Measurements from ENCODE around the gene FGF14. TPM values are rescaled to one million over a fixed set of nuclear protein-coding genes. Genes with fewer than 3 reads are reported as not detected.

The FGF14 gene
- total and polyA plus RNA-seq, 2 experiments from 2014 or later = 0.03 TPM; not detected in 1

DNA sequence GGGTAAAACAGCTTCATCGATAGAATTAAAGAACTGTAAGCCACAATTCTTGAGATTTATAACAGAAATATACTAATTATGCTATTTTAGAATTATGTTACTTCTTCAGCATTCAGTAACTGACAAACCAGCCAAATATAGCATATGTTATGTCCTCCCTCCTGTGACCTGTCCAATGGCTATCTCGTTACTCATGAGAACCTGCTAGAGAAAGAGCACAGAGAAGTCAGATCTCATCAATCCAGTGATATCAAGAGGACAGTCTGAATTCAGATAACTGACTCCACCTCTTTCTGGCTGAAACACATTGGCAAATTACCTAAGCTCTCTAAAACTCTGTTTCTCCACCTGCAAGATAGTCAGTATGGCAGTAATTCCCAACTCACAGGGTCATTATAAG, 170.4 kb downstream of the FGF14 start:
- Mint-ChIP-seq H3K4me1 (peaks cover 17% of the 10 kb centered on the region), H3K27me3 (ENCODE audit: insufficient read depth, low read depth, poor library complexity) (no peaks in the 10 kb centered on the region), H3K27ac (no peak overlapping the region), H3K4me3 (no peak overlapping the region), H3K9me3 (no peaks in the 10 kb centered on the region), H3K36me3 (ENCODE audit: low read depth) (no peaks in the 10 kb centered on the region; the same call in 2 of the 3 replicates)
- Histone ChIP-seq H3K4me2 (no peak overlapping the region), H3K36me3 (ENCODE audit: insufficient read depth) (no peaks in the 10 kb centered on the region), H3K27ac (ENCODE audit: low read depth) (no peak overlapping the region), H2AFZ (no peak overlapping the region), H3K27me3 (ENCODE audit: insufficient read depth) (no peaks in the 10 kb centered on the region), H3K9me2 (ENCODE audit: insufficient read depth) (peaks cover 3% of the 10 kb centered on the region; the same call in 1 of the 2 replicates), H3F3A (replicated peaks; ENCODE audit: low read depth) (no peaks in the 10 kb centered on the region), H3K4me1 (ENCODE audit: insufficient read depth) (no peaks in the 10 kb centered on the region; the same call in none of the 2 replicates), H3K4me3 (no peak overlapping the region), H3K79me2 (replicated peaks; ENCODE audit: insufficient read depth) (no peaks in the 10 kb centered on the region), H4K20me1 (replicated peaks; ENCODE audit: insufficient read depth) (no peaks in the 10 kb centered on the region)
- ATAC-seq = no peak
- no peak for TF ChIP-seq ZNF331 (CRISPR knock-in tag; IDR thresholded peaks at IDR 0.05; ENCODE audit: low read depth)
- TF ChIP-seq, protein P1, sequence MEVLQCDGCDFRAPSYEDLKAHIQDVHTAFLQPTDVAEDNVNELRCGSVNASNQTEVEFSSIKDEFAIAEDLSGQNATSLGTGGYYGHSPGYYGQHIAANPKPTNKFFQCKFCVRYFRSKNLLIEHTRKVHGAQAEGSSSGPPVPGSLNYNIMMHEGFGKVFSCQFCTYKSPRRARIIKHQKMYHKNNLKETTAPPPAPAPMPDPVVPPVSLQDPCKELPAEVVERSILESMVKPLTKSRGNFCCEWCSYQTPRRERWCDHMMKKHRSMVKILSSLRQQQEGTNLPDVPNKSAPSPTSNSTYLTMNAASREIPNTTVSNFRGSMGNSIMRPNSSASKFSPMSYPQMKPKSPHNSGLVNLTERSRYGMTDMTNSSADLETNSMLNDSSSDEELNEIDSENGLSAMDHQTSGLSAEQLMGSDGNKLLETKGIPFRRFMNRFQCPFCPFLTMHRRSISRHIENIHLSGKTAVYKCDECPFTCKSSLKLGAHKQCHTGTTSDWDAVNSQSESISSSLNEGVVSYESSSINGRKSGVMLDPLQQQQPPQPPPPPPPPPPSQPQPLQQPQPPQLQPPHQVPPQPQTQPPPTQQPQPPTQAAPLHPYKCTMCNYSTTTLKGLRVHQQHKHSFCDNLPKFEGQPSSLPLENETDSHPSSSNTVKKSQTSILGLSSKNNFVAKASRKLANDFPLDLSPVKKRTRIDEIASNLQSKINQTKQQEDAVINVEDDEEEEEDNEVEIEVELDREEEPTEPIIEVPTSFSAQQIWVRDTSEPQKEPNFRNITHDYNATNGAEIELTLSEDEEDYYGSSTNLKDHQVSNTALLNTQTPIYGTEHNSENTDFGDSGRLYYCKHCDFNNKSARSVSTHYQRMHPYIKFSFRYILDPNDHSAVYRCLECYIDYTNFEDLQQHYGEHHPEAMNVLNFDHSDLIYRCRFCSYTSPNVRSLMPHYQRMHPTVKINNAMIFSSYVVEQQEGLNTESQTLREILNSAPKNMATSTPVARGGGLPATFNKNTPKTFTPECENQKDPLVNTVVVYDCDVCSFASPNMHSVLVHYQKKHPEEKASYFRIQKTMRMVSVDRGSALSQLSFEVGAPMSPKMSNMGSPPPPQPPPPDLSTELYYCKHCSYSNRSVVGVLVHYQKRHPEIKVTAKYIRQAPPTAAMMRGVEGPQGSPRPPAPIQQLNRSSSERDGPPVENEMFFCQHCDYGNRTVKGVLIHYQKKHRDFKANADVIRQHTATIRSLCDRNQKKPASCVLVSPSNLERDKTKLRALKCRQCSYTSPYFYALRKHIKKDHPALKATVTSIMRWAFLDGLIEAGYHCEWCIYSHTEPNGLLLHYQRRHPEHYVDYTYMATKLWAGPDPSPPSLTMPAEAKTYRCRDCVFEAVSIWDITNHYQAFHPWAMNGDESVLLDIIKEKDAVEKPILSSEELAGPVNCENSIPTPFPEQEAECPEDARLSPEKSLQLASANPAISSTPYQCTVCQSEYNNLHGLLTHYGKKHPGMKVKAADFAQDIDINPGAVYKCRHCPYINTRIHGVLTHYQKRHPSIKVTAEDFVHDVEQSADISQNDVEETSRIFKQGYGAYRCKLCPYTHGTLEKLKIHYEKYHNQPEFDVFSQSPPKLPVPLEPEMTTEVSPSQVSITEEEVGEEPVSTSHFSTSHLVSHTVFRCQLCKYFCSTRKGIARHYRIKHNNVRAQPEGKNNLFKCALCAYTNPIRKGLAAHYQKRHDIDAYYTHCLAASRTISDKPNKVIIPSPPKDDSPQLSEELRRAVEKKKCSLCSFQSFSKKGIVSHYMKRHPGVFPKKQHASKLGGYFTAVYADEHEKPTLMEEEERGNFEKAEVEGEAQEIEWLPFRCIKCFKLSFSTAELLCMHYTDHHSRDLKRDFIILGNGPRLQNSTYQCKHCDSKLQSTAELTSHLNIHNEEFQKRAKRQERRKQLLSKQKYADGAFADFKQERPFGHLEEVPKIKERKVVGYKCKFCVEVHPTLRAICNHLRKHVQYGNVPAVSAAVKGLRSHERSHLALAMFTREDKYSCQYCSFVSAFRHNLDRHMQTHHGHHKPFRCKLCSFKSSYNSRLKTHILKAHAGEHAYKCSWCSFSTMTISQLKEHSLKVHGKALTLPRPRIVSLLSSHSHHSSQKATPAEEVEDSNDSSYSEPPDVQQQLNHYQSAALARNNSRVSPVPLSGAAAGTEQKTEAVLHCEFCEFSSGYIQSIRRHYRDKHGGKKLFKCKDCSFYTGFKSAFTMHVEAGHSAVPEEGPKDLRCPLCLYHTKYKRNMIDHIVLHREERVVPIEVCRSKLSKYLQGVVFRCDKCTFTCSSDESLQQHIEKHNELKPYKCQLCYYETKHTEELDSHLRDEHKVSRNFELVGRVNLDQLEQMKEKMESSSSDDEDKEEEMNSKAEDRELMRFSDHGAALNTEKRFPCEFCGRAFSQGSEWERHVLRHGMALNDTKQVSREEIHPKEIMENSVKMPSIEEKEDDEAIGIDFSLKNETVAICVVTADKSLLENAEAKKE (CRISPR knock-in tag; IDR thresholded peaks at IDR 0.05) = no peak
- TF ChIP-seq, protein P2, sequence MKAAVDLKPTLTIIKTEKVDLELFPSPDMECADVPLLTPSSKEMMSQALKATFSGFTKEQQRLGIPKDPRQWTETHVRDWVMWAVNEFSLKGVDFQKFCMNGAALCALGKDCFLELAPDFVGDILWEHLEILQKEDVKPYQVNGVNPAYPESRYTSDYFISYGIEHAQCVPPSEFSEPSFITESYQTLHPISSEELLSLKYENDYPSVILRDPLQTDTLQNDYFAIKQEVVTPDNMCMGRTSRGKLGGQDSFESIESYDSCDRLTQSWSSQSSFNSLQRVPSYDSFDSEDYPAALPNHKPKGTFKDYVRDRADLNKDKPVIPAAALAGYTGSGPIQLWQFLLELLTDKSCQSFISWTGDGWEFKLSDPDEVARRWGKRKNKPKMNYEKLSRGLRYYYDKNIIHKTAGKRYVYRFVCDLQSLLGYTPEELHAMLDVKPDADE (IDR thresholded peaks at IDR 0.05) = no peak
- TF ChIP-seq, protein P3, sequence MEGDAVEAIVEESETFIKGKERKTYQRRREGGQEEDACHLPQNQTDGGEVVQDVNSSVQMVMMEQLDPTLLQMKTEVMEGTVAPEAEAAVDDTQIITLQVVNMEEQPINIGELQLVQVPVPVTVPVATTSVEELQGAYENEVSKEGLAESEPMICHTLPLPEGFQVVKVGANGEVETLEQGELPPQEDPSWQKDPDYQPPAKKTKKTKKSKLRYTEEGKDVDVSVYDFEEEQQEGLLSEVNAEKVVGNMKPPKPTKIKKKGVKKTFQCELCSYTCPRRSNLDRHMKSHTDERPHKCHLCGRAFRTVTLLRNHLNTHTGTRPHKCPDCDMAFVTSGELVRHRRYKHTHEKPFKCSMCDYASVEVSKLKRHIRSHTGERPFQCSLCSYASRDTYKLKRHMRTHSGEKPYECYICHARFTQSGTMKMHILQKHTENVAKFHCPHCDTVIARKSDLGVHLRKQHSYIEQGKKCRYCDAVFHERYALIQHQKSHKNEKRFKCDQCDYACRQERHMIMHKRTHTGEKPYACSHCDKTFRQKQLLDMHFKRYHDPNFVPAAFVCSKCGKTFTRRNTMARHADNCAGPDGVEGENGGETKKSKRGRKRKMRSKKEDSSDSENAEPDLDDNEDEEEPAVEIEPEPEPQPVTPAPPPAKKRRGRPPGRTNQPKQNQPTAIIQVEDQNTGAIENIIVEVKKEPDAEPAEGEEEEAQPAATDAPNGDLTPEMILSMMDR (conservative IDR thresholded peaks at IDR 0.05; ENCODE audit: low read depth in 2 of 2) = no peak
- no peak for TF ChIP-seq STAT1 (IDR thresholded peaks at IDR 0.05; ENCODE audit: unreplicated experiment)
- no peak for TF ChIP-seq ZNF114 (CRISPR knock-in tag; IDR thresholded peaks at IDR 0.05)
- no peak for TF ChIP-seq JUNB (IDR thresholded peaks at IDR 0.05; ENCODE audit: unreplicated experiment)
- no peak for TF ChIP-seq POLR2AphosphoS5 (IDR thresholded peaks at IDR 0.05; ENCODE audit: low read depth)
- TF ChIP-seq, protein P4, sequence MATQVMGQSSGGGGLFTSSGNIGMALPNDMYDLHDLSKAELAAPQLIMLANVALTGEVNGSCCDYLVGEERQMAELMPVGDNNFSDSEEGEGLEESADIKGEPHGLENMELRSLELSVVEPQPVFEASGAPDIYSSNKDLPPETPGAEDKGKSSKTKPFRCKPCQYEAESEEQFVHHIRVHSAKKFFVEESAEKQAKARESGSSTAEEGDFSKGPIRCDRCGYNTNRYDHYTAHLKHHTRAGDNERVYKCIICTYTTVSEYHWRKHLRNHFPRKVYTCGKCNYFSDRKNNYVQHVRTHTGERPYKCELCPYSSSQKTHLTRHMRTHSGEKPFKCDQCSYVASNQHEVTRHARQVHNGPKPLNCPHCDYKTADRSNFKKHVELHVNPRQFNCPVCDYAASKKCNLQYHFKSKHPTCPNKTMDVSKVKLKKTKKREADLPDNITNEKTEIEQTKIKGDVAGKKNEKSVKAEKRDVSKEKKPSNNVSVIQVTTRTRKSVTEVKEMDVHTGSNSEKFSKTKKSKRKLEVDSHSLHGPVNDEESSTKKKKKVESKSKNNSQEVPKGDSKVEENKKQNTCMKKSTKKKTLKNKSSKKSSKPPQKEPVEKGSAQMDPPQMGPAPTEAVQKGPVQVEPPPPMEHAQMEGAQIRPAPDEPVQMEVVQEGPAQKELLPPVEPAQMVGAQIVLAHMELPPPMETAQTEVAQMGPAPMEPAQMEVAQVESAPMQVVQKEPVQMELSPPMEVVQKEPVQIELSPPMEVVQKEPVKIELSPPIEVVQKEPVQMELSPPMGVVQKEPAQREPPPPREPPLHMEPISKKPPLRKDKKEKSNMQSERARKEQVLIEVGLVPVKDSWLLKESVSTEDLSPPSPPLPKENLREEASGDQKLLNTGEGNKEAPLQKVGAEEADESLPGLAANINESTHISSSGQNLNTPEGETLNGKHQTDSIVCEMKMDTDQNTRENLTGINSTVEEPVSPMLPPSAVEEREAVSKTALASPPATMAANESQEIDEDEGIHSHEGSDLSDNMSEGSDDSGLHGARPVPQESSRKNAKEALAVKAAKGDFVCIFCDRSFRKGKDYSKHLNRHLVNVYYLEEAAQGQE (IDR thresholded peaks at IDR 0.05; ENCODE audit: unreplicated experiment) = no peak
- no peak for TF ChIP-seq EZH2phosphoT487 (IDR thresholded peaks at IDR 0.05; ENCODE audit: unreplicated experiment)
- TF ChIP-seq NANOG (IDR thresholded peaks at IDR 0.05; ENCODE audit: borderline replicate concordance) = no peak
- no peak for TF ChIP-seq EZH2 (IDR thresholded peaks at IDR 0.05; ENCODE audit: low read depth, unreplicated experiment)
- no peak for DNase-seq (ENCODE audit: low spot score)

Measured in GM23338 (cell line).